ENCODE results near the gene LACTBL1. TPM values are rescaled to one million over a fixed set of nuclear protein-coding genes. Genes with fewer than 3 reads are reported as not detected.

LACTBL1 gene
- total RNA-seq, 4 donors from 2014 or later = not detected

GRCh38 chr1:22971611-22972405, 858 bp downstream of the LACTBL1 start:
- Histone ChIP-seq H3K9me3 (no peaks in the 10 kb centered on the region), H3K36me3 (no peaks in the 10 kb centered on the region), H3K4me1 (no peaks in the 10 kb centered on the region), H3K27me3 (peaks cover 0 to 8% of the 10 kb centered on the region in 2 donors), H3K4me3 (no peak overlapping the region), H3K27ac (no peak overlapping the region)
- intact Hi-C loops (cut with DNase I; ENCODE audit: low total_unique reads) = no loop called here
- no peak for DNase-seq
- no peak for TF ChIP-seq POLR2A (IDR thresholded peaks at IDR 0.05)
- no peak for TF ChIP-seq CTCF (IDR thresholded peaks at IDR 0.05)

GRCh38 chr1:22971161-22971560, 1.5 kb downstream of the LACTBL1 start:
- no peak for DNase-seq
- TF ChIP-seq CTCF (IDR thresholded peaks at IDR 0.05) (no peak), POLR2A (IDR thresholded peaks at IDR 0.05) (no peak)
- Histone ChIP-seq H3K9me3 (no peaks in the 10 kb centered on the region), H3K27me3 (peaks cover 0 to 8% of the 10 kb centered on the region in 2 donors), H3K4me1 (no peaks in the 10 kb centered on the region), H3K36me3 (no peaks in the 10 kb centered on the region), H3K4me3 (no peak overlapping the region), H3K27ac (no peak overlapping the region)
- intact Hi-C loops (cut with DNase I; ENCODE audit: low total_unique reads) = no loop called here

- no peaks in the 10 kb centered on the region for H3K9me3 ChIP-seq
- H3K4me3 ChIP-seq = no peak overlapping the region
- no peak for DNase-seq
- peaks cover 0 to 8% of the 10 kb centered on the region in 2 donors for H3K27me3 ChIP-seq
- TF ChIP-seq POLR2A (IDR thresholded peaks at IDR 0.05) (no peak), CTCF (IDR thresholded peaks at IDR 0.05) (no peak)
- no peak overlapping the region for H3K27ac ChIP-seq
- intact Hi-C loops (cut with DNase I; ENCODE audit: low total_unique reads) = no loop called here
- no peaks in the 10 kb centered on the region for H3K36me3 ChIP-seq
- H3K4me1 ChIP-seq = no peaks in the 10 kb centered on the region
These were observed 2.6 kb downstream of the LACTBL1 start for GRCh38 chr1:22970096-22970495.

GRCh38 chr1:22969304-22969709, 3.4 kb downstream of the LACTBL1 start:
- DNase-seq = no peak

More at GRCh38 chr1:22969304-22969709, 3.4 kb downstream of the LACTBL1 start:
- no peak overlapping the region for H3K4me3 ChIP-seq
- peaks cover 0 to 8% of the 10 kb centered on the region in 2 donors for H3K27me3 ChIP-seq
- no peaks in the 10 kb centered on the region for H3K36me3 ChIP-seq
- no peaks in the 10 kb centered on the region for H3K4me1 ChIP-seq
- TF ChIP-seq CTCF (IDR thresholded peaks at IDR 0.05) (no peak), POLR2A (IDR thresholded peaks at IDR 0.05) (no peak)
- H3K9me3 ChIP-seq = no peaks in the 10 kb centered on the region
- H3K27ac ChIP-seq = no peak overlapping the region
- intact Hi-C loops (cut with DNase I; ENCODE audit: low total_unique reads) = no loop called here

Measured in uterus (tissue), 4 donors.